Measurements from ENCODE around the gene HSPA9.

HSPA9 gene

DNA sequence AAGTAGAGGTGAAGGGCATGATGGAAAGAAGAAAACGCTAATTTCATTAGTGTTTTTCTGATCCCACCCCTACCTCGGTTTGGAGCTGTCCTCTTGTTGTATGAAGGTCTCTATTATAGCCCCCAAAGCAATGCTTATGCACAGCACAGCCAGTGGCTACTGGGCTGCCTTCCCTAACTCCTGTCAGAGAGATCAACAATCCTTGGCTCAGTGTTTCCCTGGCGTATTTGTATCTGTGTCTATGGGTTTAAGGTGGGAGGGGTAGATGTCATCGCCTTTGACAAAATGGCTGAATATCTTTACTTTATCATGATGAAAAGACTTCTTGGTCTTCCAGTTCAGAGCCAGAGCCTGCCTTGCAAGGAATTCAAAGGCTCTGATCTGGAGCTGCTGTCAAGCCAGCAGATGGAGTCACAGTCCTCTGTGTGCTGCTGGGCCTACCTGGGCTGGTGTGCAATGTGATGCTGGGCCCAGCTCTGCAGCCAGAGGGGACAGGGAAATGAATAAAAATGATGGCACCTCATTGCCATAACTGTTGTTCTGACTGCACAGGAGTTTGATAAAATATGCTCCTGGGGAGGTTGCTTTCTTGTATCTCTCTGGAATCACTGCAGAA is 20.1 kb upstream of the HSPA9 start:
- DNase-seq (ENCODE audit: low read depth in 3 of 3): no peak

DNA sequence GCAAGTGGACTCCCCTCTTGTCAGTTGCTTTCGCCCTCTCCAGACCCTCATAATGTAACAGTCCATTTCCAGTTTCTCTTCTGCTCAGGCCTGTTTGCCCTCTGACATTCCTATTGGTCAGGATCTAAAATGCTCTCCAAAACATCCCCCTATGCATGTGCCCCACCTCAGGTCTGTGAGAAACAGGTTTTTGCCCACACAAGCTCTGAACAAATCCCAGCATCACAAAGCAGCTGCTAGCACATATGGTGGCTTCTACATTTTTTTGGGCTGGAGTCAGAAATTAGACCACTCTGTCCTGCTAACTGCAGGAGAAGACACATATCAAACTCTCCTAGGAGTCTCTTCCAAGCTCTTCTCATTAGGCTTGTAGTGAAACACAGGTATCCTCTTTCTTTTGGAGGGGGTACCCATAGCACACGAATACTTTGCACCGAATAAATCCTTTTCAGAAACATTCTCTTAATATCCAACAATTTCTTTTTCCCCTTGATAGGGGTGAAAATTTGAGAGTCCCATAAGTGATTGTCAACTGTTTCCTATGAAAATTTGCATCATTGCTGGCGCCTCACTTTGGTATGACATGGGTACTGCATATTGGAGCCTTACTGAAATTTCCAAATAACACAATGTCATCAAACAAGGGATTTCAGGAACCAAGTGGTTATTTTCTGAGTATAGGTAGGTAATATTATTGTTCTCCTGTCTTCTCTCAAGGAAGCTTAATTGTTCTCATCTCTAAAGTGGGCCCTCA is 19.3 kb upstream of the HSPA9 start:
- DNase-seq (ENCODE audit: low read depth in 3 of 3): no peak

- no peak for DNase-seq (ENCODE audit: low read depth in 3 of 3)
Observed at GRCh38 chr5:138588013-138588788, 13.0 kb upstream of the HSPA9 start.

GRCh38 chr5:138585157-138585556 is 10.0 kb upstream of the HSPA9 start:
- no peak for DNase-seq (ENCODE audit: low read depth in 3 of 3)

DNA sequence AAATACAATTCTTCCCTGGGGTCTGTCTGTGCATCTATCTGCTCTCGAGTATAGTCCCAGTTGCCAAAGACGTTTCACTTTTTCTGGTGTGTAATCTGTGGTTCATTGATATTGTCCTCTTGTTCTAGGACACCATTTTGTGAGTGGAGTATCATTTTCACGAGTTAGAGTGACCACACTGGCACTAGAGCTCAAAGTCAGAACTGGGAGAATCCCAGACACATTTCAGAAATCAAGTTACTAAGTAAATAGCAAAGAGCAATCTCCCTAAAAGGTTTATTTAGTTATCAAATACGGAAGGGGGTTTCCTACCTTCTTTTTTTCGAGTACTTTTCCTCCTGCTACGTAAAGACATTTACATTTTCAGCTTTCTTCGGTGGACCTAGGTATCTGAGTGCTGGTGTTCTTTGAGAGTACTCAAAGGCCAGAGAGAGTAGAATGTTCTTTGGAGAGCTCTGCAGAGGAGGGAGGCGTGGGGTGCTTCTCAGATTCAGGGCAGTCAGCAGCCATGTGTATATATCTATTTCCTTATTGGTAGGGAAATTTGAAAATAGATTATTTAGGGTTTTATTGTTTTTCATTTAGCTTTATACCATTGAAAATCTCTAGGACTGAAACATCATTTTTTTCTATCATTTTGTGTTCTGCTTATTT is 8.9 kb upstream of the HSPA9 start:
- no peak for DNase-seq (ENCODE audit: low read depth in 3 of 3)

GRCh38 chr5:138582959-138583358 is 7.8 kb upstream of the HSPA9 start:
- DNase-seq (ENCODE audit: low read depth in 3 of 3): no peak

GRCh38 chr5:138580777-138581176 is 5.6 kb upstream of the HSPA9 start:
- no peak for DNase-seq (ENCODE audit: low read depth in 3 of 3)

DNA sequence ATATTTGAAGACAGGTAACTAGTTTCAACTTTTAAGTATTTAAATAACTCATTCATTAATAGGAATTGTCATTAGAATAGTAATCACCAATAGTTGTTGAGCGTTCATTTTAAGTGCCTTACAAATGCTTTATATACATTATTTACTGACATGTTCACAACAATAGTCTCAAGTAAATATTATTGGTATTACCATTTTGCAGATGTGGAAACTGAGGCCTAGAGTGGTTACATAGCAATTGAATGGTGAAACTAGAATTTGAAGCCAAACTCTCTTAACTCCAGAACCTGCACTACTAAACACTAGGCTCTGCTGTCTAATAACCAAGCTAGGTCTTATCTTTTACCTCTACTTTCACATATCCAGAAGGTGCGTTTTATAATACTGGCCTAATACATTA is 4.8 kb upstream of the HSPA9 start:
- DNase-seq (ENCODE audit: low read depth in 3 of 3): no peak

DNA sequence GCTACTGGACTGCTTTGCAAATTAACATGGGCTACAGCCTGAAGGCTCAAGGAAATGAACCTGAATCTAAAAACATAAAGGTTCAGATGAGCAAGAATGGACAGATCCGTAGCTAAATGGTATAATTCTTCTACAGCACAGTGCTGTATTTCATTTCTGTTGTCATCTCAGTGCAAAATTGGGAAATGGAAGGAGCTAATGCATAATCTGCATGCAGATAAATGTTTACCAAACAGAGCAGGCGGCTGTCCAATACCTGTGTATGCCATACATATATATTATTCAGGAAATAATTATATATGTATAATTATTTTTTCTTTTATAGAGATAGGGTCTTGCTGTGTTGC is 4.3 kb upstream of the HSPA9 start:
- DNase-seq (ENCODE audit: low read depth in 3 of 3): no peak

DNA sequence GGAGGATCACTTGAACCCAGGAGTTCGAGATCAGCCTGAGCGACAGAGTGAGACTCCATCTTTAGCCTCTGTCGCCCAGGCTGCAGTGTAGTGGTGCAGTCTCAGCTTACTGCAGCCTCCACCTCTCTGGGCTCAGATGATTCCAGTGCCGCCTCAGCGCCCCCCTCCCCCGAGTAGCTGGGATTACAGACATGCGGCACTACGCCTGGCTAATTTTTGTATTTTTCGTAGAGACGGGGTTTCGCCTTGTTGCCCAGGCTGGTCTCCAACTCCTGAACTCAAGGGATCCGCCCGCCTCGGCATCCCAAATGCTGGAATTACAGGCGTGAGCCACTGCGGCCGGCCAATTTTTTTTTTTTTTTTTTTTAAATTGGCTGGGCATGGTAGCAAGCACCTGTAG is 2.3 kb upstream of the HSPA9 start:
- DNase-seq (ENCODE audit: low read depth in 3 of 3): no peak

DNA sequence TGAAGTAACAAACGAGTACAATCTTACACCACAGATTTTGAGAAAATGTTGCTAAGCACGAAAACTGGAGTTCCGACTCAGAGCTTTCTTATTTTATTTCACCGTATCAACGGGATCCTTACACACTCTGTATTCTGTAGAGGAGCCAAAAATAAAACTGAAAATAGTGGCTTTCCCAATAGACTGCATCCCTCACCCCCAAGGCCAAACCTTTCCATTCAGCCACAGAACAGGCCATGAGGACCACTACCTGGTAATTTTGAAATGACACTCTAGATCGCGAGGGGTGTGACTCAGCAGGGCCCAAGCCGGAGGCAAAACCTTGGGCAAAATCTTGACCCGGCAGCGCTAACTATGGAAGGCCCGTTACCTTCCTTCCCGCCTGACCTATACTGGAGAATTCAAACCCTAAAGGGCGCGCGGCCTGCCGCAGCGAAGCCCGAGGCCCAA is 432 bp downstream of the HSPA9 start:
- peak in 1 of 3 experiments; percentile 16 for DNase-seq (ENCODE audit: low read depth in 3 of 3)

GRCh38 chr5:138573949-138574670 is 1.1 kb downstream of the HSPA9 start:
- DNase-seq (ENCODE audit: low read depth in 3 of 3): no peak

GRCh38 chr5:138573223-138573622 is 2.0 kb downstream of the HSPA9 start:
- no peak for DNase-seq (ENCODE audit: low read depth in 3 of 3)

DNA sequence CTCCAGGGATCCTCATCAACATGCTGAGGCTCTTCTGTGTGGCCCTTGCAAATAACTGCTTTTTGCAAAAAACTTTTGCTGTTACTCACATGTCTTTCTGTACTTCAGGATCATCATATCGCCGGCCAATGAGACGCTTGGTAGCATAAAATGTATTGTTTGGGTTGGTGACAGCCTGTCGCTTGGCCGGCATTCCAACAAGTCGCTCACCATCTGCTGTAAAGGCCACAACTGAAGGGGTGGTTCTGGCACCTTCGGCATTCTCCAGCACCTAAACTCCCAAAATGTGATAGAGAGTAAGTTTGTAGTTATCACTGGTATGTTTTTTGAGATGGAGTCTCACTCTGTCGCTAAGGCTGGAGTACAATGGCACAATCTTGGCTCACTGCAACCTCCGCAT is 4.3 kb downstream of the HSPA9 start:
- no peak for DNase-seq (ENCODE audit: low read depth in 3 of 3)

DNA sequence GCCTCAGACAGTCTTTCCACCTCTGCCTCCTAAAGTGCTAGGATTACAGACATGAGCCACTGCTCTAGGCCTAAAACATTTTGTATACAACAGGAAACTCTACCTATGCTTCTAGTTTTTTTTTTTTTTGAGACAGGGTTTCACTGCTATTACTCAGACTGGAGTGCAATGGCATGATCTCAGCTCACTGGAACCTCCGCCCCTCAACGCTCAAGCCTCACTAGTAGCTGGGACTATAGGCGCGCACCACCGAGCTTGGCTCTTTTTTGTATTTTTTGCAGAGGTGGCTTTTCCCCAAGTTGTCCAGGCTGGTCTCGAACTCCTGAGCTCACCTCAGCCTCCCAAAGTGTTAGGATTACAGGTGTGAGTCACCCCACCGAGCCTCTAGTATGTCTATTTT is 5.4 kb downstream of the HSPA9 start:
- no peak for DNase-seq (ENCODE audit: low read depth in 3 of 3)

GRCh38 chr5:138568061-138568824 is 7.0 kb downstream of the HSPA9 start:
- DNase-seq (ENCODE audit: low read depth in 3 of 3): no peak

GRCh38 chr5:138566792-138567191 is 8.4 kb downstream of the HSPA9 start:
- DNase-seq (ENCODE audit: low read depth in 3 of 3): no peak

- DNase-seq (ENCODE audit: low read depth in 3 of 3): no peak
Observed at GRCh38 chr5:138565100-138565821, 9.9 kb downstream of the HSPA9 start.

DNA sequence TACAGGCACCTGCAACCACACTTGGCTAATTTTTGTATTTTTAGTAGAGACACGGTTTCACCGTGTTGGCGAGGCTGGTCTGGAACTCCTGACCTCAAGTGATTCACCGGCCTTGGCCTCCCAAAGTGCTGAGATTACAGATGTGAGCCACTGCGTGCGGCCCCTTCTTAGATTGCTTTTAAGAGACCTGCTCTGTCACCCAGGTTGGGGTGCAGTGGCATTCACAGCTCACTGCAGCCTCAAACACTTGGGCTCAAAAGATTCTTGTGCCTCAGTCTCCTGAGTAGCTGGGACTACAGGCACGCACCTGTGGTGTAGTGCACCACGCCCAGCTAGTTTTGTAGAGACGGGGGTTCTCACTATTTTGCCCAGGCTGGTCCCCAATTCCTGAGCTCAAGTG is 11.0 kb downstream of the HSPA9 start:
- DNase-seq (ENCODE audit: low read depth in 3 of 3): no peak

Measured in stimulated activated CD4-positive, alpha-beta T cell treated with anti-CD3 and anti-CD28 coated beads, TNF-alpha, amount 100 ng/mL, for 24 hours (primary cell).